ENCODE data around the gene PKD1L1.

- TF ChIP-seq CTCF (IDR thresholded peaks at IDR 0.05; ENCODE audit: low read depth, low read length) (peak; percentile 61), POLR2A (IDR thresholded peaks at IDR 0.05; ENCODE audit: extremely low read depth, insufficient read length) (no peak), MAX (IDR thresholded peaks at IDR 0.05; ENCODE audit: low read depth, low read length) (no peak)
Measured at GRCh38 chr7:47945261-47946015, 2.8 kb downstream of the PKD1L1 start.

All from NB4 (cell line).